Stimulated activated CD4-positive, alpha-beta T cell treated with anti-CD3 and anti-CD28 coated beads, Interleukin-2, amount 100 ng/mL, for 4 hours (primary cell): ENCODE measurements around the gene CUL4B.
"Not testable (repeated sequence)": the region's sequence is repeated elsewhere in the genome, so short reads cannot be mapped to it uniquely, and the experiment has no call there.

ENCODE experiments used
- DNase-seq: peaks from one replicate; pipeline ENCODE4 v3.0.0-alpha.2; 2020; ENCODE audit warnings: low read depth

The CUL4B gene

GRCh38 chrX:120522820-120523219, 37.9 kb downstream of the CUL4B start:
- no peak for DNase-seq

DNA sequence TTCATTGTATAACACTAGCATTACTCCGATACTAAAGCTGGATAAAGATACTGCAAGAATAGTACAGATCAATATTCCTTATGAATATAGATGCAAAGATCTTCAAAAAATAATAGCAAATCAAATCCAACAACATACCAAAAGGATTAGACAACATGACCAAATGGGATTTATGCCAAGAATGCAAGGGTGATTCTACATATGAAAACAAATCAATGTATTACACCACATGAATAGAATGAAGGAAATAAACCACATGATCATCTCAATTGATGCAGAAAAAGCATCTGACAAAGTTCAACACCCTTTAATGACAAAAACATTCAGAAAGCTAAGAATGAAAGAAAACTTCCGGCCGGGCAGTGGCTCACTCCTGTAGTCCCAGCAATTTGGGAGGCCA, 42.8 kb downstream of the CUL4B start:
- no peak for DNase-seq

- DNase-seq: no peak
Observed at GRCh38 chrX:120514236-120514635, 46.5 kb downstream of the CUL4B start.

- DNase-seq: no peak
Observed at GRCh38 chrX:120512627-120513026, 48.1 kb downstream of the CUL4B start.

DNA sequence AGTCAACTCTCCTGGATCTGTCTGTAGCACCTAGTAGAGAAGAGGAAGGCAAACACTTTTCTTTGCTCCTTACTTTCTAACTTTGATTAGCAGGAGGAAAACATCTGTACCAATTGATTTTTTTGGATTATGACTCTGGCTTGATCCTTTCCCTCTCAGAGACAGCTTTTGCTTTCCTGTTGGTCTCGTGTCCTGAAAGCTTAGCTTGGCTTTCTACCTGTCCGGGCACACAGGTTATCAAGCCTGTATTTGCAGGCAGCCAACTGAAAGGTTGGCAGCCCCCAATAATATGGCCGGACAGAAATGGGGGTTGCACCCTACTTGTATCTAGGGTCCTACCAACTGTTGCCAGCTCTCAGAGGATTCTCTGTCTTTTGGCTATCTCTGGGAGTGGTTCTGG, 48.5 kb downstream of the CUL4B start:
- DNase-seq: no peak

DNA sequence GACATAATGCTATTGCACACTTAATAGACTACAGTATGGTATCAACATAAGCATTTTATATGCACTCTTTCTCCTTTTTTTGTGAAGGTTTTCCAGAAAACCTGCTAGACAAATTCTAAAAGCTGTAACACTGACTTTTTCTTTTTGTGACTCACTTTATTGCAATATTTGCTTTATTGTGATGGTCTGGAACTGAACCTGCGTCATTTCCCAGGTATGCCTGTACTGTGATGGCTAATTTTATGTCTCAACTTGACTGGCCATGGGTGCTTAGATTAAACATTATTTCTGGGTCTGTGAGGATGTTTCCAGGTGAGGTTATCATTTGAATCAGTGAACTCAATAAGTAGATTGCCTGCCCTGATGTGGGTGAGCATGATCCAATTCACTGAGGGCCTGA, 56.2 kb downstream of the CUL4B start:
- no peak for DNase-seq

DNA sequence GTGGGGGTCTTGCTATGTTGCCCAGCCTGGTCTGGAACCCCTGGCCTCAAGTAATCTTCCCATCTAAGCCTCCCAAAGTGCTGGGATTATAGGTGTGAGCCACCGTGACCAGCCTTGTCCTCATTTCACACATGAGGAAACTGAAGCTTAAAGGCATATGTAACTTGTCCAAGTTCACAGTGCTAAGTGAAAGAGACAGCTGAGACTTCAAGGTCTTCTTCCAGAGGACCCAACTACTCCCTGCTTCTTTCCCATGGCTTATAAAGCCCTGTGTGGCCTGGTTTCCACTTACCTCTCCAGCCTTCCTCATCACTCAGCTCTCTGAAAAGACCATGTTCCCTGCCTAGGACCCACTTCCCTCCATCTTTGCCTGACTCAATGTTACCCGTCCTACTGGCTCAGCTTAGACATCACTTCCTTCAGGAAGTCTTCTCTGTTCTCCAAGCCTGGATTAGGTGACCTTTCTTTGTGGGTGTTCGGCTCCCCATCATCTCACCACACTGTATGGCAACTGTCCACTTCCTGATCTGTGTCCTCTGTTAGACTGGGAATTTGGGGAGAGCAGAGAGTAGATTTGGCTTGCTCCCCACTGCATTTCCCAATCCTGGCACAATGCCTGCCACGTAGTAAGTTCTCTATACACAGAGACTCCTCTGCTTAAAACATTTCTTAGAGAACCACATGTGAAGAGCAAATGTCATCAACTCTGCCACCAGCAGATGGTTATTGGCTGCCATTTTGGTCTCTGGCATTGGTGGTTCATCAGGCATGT, 61.3 kb downstream of the CUL4B start:
- DNase-seq: no peak

DNA sequence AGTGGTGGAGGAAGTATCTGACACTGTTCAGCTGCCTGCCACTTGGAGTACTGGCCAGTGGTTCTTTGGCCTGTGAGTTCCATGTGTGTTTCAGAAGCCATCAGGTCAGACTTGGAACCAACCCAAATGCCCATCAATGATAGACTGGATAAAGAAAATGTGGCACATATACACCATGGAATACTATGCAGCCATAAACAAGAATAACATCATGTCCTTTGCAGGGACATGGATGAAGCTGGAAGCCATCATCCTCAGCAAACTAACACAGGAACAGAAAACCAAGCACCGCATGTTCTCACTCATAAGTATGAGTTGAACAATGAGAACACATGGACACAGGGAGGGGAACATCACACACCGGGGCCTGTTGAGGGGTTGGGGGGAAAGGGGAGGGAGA, 70.6 kb downstream of the CUL4B start:
- DNase-seq: not testable (repeated sequence)

- DNase-seq: no peak
Observed at GRCh38 chrX:120486786-120487185, 74.0 kb downstream of the CUL4B start.

DNA sequence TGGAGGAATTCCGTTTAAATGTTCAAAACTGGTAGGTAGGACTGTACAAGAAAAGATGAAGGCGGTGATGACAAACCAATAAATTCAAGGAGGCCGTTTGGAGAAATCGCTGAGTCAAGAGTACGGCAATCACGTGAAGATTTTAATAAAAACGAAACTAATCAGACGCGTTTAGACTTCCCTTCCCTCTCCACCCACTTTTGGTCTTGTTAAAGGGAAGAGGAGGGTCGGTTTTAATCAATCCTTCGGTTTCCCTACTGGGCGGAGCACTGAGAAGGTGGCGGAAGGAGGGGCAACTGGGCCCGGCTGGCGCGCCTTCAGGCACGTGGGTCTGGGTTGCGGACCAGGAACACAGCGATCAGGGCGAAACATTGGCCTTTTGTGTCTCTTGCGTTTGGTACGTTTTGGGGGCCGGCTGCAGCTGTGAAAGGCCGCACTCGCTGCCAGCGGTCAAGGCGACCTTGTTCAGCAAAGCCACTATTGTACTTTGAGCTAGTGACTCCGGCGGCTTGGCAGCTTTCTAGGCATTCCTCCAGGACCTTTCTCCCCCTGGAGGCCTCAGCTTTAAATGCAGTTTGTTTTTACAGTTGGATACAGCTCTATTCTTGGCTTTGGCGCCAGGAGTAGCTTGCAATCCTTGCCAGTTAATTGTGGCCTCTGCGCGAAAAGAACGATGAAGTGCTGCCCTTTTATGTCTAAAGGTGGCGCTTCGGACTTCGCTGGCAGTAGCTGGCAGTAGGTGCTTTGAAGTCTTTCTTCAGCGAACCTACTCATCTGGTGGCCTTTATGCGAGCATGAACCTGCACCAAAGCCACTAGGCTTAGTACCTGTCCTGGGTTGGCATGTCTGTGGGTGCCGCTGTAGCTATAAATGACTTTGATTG, 74.9 kb downstream of the CUL4B start:
- DNase-seq: peak; percentile 32

DNA sequence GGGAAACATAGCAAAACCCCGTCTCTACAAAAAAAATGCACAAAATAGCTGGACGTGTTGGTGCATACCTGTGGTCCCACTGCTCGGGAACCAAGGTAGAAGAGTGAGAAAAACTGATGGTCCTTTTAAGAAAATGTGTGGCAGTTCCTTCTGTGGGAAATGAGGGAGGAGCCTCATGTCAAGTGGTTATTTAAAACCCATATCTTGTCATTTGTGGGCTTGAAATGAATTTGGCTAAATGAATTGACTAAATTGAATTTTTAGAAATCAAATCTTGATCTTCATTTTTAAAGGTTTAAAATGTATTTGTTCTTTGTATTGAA, 75.5 kb downstream of the CUL4B start:
- DNase-seq: no peak

- no peak for DNase-seq
Observed at GRCh38 chrX:120477453-120477852, 83.3 kb downstream of the CUL4B start.

GRCh38 chrX:120476714-120477113, 84.0 kb downstream of the CUL4B start:
- no peak for DNase-seq

GRCh38 chrX:120475447-120475846, 85.3 kb downstream of the CUL4B start:
- not testable (repeated sequence) for DNase-seq
